GM12878 (cell line): Measurements from ENCODE around the gene RACGAP1. TPM values are rescaled to one million over a fixed set of nuclear protein-coding genes. Genes with fewer than 3 reads are reported as not detected.

ENCODE experiments used
- ATAC-seq: fragments of 200-7000 bp; cut with Tn5 transposase; 3 replicates; pipeline ENCODE4 v1.9.1; 2020; ENCODE audit warnings: mild to moderate bottlenecking, moderate library complexity
- BruUV-seq: library from RNA; stranded (reverse); fragments of 400-500 nt; replicated peaks from 2 replicates; lab custom pipeline; 2021; lab: Mats Ljungman, UMichigan
- CTCF ChIA-PET: fragments of 300-600 bp; sonication (Branson Sonifier 250); formaldehyde crosslinking; extraction: SDS; loops from one replicate; lab custom pipeline; 2021; ENCODE audit warnings: inconsistent platforms; lab: Yijun Ruan, JAX
- POLR2A ChIA-PET: fragments of 350-600 bp; formaldehyde crosslinking; extraction: SDS; loops from one replicate; lab custom pipeline; 2021; ENCODE audit warnings: inconsistent platforms; lab: Charles Lee
- RAD21 ChIA-PET: fragments of 300-600 bp; sonication (Branson Sonifier 250); formaldehyde crosslinking; loops from one replicate; lab custom pipeline; 2023; ENCODE audit warnings: antibody characterized with exemption; ENCODE audit not compliant: unreplicated experiment; lab: Charles Lee
- SMC1A ChIA-PET: fragments of 300-600 bp; sonication (Branson Sonifier 250); formaldehyde crosslinking; loops from one replicate; lab custom pipeline; 2023; ENCODE audit not compliant: unreplicated experiment, uncharacterized antibody; lab: Charles Lee
- DNase-seq: peaks from one replicate; pipeline ENCODE4 v3.0.0-alpha.2; 2011; ENCODE audit warnings: low read depth, low spot score
- FAIRE-seq: peaks from 3 replicates; lab custom pipeline; 2011; peaks lifted over from hg19 to GRCh38; lab: Jason Lieb, UNC
- H2AFZ ChIP-seq: 2 replicates; pipeline ENCODE4 v1.6.0; 2011; ENCODE audit warnings: low read depth, low read length, control low read depth; ENCODE audit not compliant: control insufficient read depth
- H3K27ac ChIP-seq: 2 replicates; pipeline ENCODE4 v1.5.1; 2011; ENCODE audit warnings: control low read depth; ENCODE audit not compliant: control insufficient read depth, insufficient read depth
- H3K27me3 ChIP-seq, 2 experiments: replicated peaks in 1 of 2; 2 replicates each; pipeline versions ENCODE4 v1.6.0 to v1.6.1; 2011; ENCODE audit warnings: low read length in 1 of 2; ENCODE audit not compliant: control insufficient read depth in 2 of 2, insufficient read depth in 2 of 2
- H3K36me3 ChIP-seq, 2 experiments: 2 replicates each; pipeline ENCODE4 v1.5.1; 2011; ENCODE audit warnings: low read length in 1 of 2; ENCODE audit not compliant: control insufficient read depth in 2 of 2, insufficient read depth in 2 of 2
- H3K4me1 ChIP-seq: 2 replicates; pipeline ENCODE4 v1.6.1; 2011; ENCODE audit warnings: mild to moderate bottlenecking, low read length, moderate library complexity, mixed read lengths; ENCODE audit not compliant: control insufficient read depth, insufficient read depth
- H3K4me2 ChIP-seq: 2 replicates; pipeline ENCODE4 v1.6.0; 2011; ENCODE audit warnings: control low read depth; ENCODE audit not compliant: control insufficient read depth, insufficient read depth
- H3K4me3 ChIP-seq: fragments of 200-600 bp; sonication (generic); 2 replicates; pipeline ENCODE4 v1.5.1; 2016
- H3K79me2 ChIP-seq: 2 replicates; pipeline ENCODE4 v1.6.0; 2011; ENCODE audit warnings: low read length; ENCODE audit not compliant: control insufficient read depth, insufficient read depth
- H3K9ac ChIP-seq: 2 replicates; pipeline ENCODE4 v1.8.0; 2011; ENCODE audit warnings: low read length, control low read depth, mixed read lengths; ENCODE audit not compliant: control insufficient read depth, insufficient read depth
- H3K9me3 ChIP-seq: replicated peaks from 3 replicates; pipeline ENCODE4 v1.5.1; 2011; ENCODE audit warnings: mild to moderate bottlenecking, low read length; ENCODE audit not compliant: control insufficient read depth, insufficient read depth
- H4K20me1 ChIP-seq: 2 replicates; pipeline ENCODE4 v1.6.0; 2011; ENCODE audit not compliant: control insufficient read depth, insufficient read depth
- MYC ChIP-seq: IDR thresholded peaks from 2 replicates; pipeline ENCODE4 v1.6.1; 2011; ENCODE audit warnings: mild to moderate bottlenecking, low read length, moderate library complexity, inconsistent platforms; ENCODE audit not compliant: insufficient read depth, insufficient replicate concordance, insufficient read length, severe bottlenecking
- SUZ12 ChIP-seq: fragments of 200-600 bp; sonication (generic); IDR thresholded peaks from one replicate; pipeline ENCODE4 v1.6.1; 2018; ENCODE audit warnings: antibody characterized with exemption, mild to moderate bottlenecking; ENCODE audit not compliant: unreplicated experiment
- YBX1 ChIP-seq: fragments of 450-650 bp; IDR thresholded peaks from 2 replicates; pipeline ENCODE4 v1.6.1; 2016; ENCODE audit warnings: antibody characterized with exemption
- YY1 ChIP-seq: IDR thresholded peaks from 2 replicates; pipeline ENCODE4 v1.6.1; 2011; ENCODE audit warnings: low read depth, mild to moderate bottlenecking, low read length
- ZBED1 ChIP-seq: IDR thresholded peaks from 2 replicates; pipeline ENCODE4 v1.6.1; 2016; ENCODE audit warnings: borderline replicate concordance
- WGBS: methylation state at CpG from one replicate; pipeline ENCODE4 v1.1.6; 2016; ENCODE audit warnings: low lambda C conversion rate; ENCODE audit not compliant: insufficient replicate concordance, insufficient coverage; ENCODE audit errors: missing lambda C conversion rate; 5-methylcytosine and 5-hydroxymethylcytosine counted together
- in situ Hi-C: fragments of 300-500 bp; cut with MboI; formaldehyde crosslinking; loops from 9 replicates; pipeline ENCODE4 v1.14.3; 2018; ENCODE audit warnings: mixed read lengths
- intact Hi-C: fragments of 100-400 bp; cut with micrococcal nuclease; formaldehyde crosslinking; loops from one replicate; pipeline ENCODE4 v1.14.2; 2022; ENCODE audit not compliant: unreplicated experiment
- polyA plus RNA-seq, 11 experiments: library from polyadenylated mRNA; depleted of rRNA in 4 of 11; unstranded in 6 of 11; stranded (reverse) in 5 of 11; fragments of >200 nt; fragmentation: Nextera tagmentation in 4 of 11; fragmentation: Illumina TruSeq in 1 of 11; extraction: Ambion mirVana in 4 of 11; extraction: Trizol in 1 of 11; gene quantifications; 1 replicate in 1 of 11; 2 replicates in 10 of 11; pipeline versions ENCODE4 v1.2.1 to v1.2.3, GENCODE V29; 2011 to 2016; ENCODE audit warnings: inconsistent platforms in 2 of 11, missing spikeins in 2 of 11, low read depth in 1 of 11
- total RNA-seq, 4 experiments: library from RNA; depleted of rRNA in 3 of 4; stranded (reverse); fragments of >200 nt in 3 of 4; fragmentation: Illumina TruSeq in 1 of 4; extraction: Trizol in 1 of 4; gene quantifications; 2 replicates each; pipeline versions ENCODE4 v1.2.1 to v1.2.3, GENCODE V29; 2013 to 2021
- TF ChIP-seq, protein P1 (sequence below): IDR thresholded peaks from 2 replicates; pipeline ENCODE4 v1.6.1; 2011; ENCODE audit warnings: borderline replicate concordance, low read depth, mild to moderate bottlenecking, moderate library complexity, mixed read lengths, low read length; ENCODE audit not compliant: insufficient read depth; ENCODE audit errors: extremely low read length
- TF ChIP-seq, protein P2 (sequence below): fragments of 150-350 bp; IDR thresholded peaks from 2 replicates; pipeline ENCODE4 v1.6.1; 2016; ENCODE audit warnings: low read depth, low read length

The RACGAP1 gene
- total and polyA plus RNA-seq, 10 of the 15 experiments (the other 5 are each of a cell fraction or from before 2014, with no cell fraction given): 32.4 to 87.9 (median 76.2) TPM

DNA sequence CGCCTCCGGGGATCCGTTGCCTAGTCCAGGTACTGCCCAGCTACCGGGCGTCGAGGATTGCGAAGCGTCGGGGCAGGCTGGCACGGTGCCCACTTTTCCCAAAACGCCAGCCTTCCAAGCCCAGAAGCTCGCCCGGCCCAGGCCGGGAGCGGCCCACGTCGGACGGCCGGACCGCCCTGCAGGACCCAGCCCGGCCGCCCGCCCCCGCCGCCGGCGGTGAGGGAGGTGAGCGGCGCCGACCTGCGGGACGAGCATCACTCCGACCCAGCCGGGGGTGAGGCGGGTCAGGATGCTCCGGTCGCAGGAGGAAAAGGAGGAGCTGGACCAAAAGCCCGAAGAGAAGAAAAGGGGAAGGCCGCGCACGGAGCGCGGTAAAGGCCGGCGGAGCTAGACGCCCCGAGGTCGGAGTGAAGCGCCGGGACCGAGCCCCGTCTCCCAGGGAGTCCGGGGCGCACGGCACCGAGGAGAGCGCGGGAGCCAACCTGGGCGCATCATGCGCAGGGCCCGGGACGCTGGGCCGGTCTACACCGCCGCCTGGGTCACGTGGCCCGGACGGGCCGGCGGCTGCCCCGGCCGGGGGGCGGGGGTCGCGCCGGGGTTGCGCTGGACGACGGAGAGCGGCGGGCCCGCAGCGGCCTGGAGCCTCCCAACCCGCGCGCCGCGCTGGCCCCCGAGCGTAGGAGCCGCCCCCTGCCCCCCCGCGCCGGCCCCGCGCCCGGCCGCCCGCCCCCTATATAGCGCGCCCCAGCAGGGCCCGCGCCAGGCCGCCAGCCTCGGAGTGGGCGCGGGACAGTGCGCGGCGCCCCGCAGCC is 64.0 kb downstream of the RACGAP1 start, which contains the start of gene AQP5:
AQP5 (plus strand) TSS at position 762 of the 812 bp plus-strand sequence. CDS start 146 bp downstream, outside the sequence.
- DNase-seq (no peak), ATAC-seq (no peak), FAIRE-seq (no peak)
- H3K27me3 ChIP-seq: peaks cover 6 to 31% of the 10 kb centered on the region in 2 experiments
- H2AFZ ChIP-seq: no peak within 1 kb of the TSS
- H3K27ac ChIP-seq: no peak within 1 kb of the TSS
- H3K4me2 ChIP-seq: no peak within 1 kb of the TSS; the same call in 1 of the 2 replicates
- intact Hi-C loops (no loop called here), in situ Hi-C loops (no loop called here)
- no peaks in the 10 kb centered on the region for H3K36me3 ChIP-seq
- H4K20me1 ChIP-seq: no peaks in the 10 kb centered on the region
- ChIA-PET RAD21 (no interaction called here), CTCF (interaction anchor here (3.0 kb wide), 1 partner anchor 16 kb away, joined by 9 read pairs; no protein-coding TSS in a partner anchor), POLR2A (no interaction called here), SMC1A (no interaction called here)
- BruUV-seq: no TSS peak
- TF ChIP-seq ZBED1 (no peak), MYC (no peak), YY1 (no peak), SUZ12 (peak; percentile 79), YBX1 (no peak)
- TF ChIP-seq, protein P1, sequence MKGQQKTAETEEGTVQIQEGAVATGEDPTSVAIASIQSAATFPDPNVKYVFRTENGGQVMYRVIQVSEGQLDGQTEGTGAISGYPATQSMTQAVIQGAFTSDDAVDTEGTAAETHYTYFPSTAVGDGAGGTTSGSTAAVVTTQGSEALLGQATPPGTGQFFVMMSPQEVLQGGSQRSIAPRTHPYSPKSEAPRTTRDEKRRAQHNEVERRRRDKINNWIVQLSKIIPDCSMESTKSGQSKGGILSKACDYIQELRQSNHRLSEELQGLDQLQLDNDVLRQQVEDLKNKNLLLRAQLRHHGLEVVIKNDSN: peak; percentile 18
- TF ChIP-seq, protein P2, sequence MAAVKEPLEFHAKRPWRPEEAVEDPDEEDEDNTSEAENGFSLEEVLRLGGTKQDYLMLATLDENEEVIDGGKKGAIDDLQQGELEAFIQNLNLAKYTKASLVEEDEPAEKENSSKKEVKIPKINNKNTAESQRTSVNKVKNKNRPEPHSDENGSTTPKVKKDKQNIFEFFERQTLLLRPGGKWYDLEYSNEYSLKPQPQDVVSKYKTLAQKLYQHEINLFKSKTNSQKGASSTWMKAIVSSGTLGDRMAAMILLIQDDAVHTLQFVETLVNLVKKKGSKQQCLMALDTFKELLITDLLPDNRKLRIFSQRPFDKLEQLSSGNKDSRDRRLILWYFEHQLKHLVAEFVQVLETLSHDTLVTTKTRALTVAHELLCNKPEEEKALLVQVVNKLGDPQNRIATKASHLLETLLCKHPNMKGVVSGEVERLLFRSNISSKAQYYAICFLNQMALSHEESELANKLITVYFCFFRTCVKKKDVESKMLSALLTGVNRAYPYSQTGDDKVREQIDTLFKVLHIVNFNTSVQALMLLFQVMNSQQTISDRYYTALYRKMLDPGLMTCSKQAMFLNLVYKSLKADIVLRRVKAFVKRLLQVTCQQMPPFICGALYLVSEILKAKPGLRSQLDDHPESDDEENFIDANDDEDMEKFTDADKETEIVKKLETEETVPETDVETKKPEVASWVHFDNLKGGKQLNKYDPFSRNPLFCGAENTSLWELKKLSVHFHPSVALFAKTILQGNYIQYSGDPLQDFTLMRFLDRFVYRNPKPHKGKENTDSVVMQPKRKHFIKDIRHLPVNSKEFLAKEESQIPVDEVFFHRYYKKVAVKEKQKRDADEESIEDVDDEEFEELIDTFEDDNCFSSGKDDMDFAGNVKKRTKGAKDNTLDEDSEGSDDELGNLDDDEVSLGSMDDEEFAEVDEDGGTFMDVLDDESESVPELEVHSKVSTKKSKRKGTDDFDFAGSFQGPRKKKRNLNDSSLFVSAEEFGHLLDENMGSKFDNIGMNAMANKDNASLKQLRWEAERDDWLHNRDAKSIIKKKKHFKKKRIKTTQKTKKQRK: no peak
- no peaks in the 10 kb centered on the region; the same call in 2 of the 3 replicates for H3K9me3 ChIP-seq
- WGBS: 29% methylated on average over 47 of the region's 111 CpGs
- no peaks in the 10 kb centered on the region for H3K79me2 ChIP-seq
- no peaks in the 10 kb centered on the region for H3K4me1 ChIP-seq
- no peak within 1 kb of the TSS for H3K9ac ChIP-seq
- no peak within 1 kb of the TSS for H3K4me3 ChIP-seq
